HUDEP-2 (cell line): ENCODE data around the gene SFRP2.

Source experiments
- DNase-seq, 76 experiments: peaks; one replicate each; lab custom pipeline; 2025; ENCODE audit not compliant: unreplicated experiment in 76 of 76; lab: John Stamatoyannopoulos, UW

SFRP2 gene

GRCh38 chr4:153798901-153799693, 10.2 kb upstream of the SFRP2 start:
- DNase-seq = no peak

GRCh38 chr4:153798420-153798819, 9.5 kb upstream of the SFRP2 start:
- no peak for DNase-seq

DNA sequence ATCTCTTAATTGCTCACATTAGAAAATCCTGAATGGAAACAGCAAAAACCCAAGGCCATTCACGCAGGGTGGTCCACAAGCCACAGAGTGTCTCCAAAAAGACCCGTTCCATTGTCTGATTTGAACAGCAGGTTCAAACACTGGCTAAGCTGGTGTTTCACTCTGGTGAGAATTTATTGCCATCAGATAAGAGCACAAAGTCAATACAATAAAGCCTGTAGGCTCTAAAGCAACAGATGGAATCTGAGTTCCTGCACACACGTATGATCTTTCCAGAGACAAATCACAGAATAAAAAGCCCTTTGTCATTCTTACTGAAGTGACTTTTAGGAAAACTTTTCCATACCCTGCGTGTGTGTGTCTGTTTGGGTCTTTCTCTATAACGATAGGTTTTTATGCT, 5.1 kb upstream of the SFRP2 start:
- no peak for DNase-seq

DNA sequence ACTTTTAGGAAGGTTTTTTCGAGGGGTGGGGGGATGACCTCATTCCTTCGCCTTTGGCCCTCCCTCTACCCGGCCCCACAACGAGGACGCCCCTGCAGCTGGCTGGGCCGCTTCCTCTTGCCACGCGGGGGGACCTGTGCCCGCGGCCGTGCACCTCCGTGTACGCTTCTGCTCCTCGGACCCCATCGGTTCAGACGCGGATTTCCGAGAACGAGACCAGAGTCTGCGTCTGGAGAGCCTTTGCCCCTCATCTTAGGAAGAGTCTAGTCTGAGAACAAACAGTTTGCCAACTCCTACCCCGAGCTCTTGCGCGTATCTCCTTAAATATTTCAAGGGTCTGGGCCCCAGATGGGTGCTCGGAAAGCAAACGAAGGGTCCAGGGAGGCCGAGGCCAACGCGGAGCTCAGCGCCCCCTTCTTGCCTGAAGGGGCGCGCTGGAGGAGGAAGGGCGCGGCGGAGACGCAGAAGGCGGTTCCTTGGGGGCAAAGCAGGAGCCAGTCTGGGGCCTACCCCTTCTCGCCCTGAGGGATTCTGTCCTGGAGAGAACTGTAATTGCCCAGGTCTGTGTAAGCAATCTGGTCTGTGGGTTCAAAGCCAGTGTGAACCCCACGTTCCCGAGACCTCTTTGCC, 3.9 kb upstream of the SFRP2 start:
- no peak for DNase-seq

DNA sequence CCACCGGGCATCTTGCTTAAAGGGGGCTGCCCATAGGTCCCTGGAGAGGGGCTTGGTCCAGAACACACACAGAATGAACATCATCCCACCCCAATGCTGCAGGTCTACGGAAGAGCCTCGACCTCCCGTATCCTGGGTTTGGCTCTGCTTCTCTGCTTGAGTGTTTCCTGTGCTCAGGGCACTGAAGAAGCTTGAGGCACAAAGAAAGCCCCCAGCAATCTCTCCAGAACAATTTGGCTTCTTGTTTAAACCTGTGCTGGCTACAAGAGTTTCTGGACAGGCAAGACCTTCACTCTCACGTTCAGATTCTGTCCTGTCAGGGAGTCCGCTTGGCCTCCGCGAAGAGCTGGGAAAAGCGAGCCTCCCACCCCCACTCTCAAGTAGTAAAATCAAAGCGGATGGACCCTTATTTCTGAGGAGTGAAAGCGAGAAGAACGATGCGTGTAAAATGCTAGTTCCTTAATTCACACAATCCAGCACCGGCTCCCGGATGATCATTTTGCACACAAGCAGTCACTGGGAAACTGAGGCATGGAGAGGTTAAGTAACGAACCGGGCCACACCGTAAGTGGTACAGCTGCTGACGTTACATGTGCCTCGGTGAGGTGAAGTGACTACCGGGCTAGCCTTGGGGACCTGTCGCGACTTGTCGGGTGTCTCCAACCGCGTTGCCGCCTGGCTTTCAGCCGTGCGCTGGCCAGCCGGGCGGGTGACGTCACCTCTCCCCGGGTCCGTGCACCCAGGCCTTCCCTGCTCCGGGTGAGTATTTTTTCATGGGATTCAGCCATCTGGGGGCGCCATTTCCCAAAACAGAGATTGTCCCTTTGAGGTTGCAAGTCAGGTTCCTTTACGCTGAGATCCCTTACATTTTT, 3.1 kb upstream of the SFRP2 start:
- DNase-seq = peak in 31 of 76 experiments; percentile 1 to 54 (median 13)

GRCh38 chr4:153790962-153791551, 2.2 kb upstream of the SFRP2 start:
- DNase-seq = peak in 3 of 76 experiments; percentile 2 to 6 (median 3)

- no peak for DNase-seq
Observed at GRCh38 chr4:153790500-153790865, 1.6 kb upstream of the SFRP2 start.

- peak in 1 of 76 experiments; percentile 2 for DNase-seq
Observed at GRCh38 chr4:153789741-153790499, 1.0 kb upstream of the SFRP2 start.

GRCh38 chr4:153788051-153788412, 851 bp downstream of the SFRP2 start:
- no peak for DNase-seq

DNA sequence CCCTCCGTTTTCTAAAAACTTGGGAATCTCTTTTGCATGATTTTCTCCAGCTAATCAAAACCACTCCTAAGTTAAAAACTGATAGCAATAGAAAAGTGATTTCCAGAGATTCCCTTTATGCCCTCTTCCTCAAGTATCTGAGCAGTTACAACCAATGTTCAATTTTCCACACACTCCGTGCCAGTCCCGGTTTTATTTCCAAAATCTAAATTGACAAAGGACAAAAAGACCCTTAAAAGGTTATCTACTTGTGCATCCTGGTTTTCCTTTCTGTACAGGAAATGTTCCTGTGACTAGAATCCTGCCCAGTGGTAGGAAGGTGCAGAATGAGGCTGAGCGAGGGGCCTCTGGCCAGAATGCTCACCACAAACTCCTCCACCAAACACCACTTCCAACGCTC, 1.3 kb downstream of the SFRP2 start:
- no peak for DNase-seq

- no peak for DNase-seq
Observed at GRCh38 chr4:153787061-153787560, 1.8 kb downstream of the SFRP2 start.

- DNase-seq = peak in 3 of 76 experiments; percentile 4 to 22 (median 12)
Observed at GRCh38 chr4:153785910-153786721, 2.8 kb downstream of the SFRP2 start.

DNA sequence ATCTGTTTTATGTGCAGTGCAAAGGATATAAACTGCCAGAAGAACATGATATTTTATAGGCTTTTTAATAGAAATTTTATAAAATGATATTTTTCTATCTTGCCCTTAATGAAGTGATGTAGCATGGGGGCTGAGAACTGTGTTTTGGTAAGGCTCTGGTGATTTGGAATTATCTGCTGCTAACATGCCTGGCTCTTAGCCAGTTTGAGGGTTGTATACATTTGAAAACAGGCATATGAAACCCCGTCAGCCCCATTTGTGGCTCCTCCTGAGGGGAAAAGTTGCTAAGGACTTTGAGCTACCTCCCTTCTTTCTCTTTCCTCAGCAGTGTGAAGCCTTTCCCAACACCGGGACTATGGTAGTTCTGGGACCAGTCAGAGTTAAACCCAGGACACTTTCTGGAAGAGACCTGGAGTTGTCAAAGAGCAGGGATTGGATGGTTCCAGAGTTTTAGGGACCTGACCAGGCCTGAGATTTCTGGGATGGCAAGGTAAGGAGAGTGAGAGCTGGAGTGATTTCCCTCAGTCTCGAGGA, 4.7 kb downstream of the SFRP2 start:
- peak in 22 of 76 experiments; percentile 1 to 37 (median 18) for DNase-seq

DNA sequence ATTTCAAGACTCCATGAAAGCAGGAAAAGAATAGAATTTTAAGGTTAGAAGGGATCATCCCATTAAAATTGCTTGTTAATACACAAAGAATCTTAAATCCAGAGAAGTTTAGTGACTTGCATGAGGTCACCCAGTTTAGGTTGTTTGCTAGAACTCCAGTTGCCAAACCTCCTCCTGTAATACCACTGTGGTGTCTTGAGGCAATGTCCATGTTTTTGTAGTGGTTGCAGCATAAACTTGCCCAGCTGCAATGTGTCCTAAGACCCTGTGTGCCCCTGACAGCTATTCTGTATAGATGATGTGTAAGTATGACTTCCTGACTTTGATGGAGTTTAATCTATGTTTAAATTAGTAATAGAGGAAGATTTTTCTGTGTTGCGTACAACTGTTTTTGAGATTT, 6.3 kb downstream of the SFRP2 start:
- DNase-seq = no peak

- no peak for DNase-seq
Observed at GRCh38 chr4:153781717-153782416, 7.0 kb downstream of the SFRP2 start.

GRCh38 chr4:153781280-153781679, 7.6 kb downstream of the SFRP2 start:
- DNase-seq = no peak

DNA sequence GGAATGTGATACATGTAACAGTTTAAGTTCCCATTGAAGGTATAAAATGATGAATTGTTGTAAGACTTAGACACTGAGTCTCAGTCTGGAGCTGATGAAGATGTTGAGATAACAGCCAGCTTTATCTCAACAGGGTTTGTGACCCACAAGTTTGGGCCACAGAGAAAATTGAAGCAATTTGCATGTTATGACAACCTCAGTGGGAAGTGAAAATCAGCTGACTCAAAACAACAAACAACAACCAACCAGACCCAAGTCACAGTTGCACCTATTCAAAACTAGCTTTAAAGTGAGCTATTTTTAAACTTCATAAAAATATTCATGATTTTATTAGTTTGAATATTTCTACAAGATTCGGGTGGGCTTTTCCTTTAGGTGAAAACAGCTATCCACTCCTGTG, 8.0 kb downstream of the SFRP2 start:
- no peak for DNase-seq

DNA sequence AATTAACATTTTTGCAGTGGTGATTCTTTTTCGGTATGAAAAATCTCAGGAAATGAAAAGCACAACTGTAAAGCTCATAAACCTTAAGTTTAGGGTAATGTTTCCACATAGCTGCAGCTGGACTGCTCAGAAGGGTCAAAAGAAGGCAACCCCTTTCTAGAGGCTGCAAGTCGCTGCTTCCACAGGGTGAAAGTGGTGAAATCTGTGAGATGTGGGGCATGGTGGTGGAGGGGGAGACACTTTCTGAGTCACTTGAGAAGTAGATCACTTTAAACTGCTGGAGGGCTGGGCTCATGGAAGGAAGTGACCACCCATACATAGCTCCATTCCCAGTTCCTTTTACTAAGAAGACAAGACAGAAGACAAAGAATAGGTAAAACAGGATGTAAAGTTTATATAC, 8.7 kb downstream of the SFRP2 start:
- DNase-seq = no peak
